H9 (cell line): ENCODE results near the gene RHEBL1. TPM values are rescaled to one million over a fixed set of nuclear protein-coding genes. Genes with fewer than 3 reads are reported as not detected.

Experiments used
- DNase-seq: peaks from one replicate; pipeline ENCODE4 v3.0.0-alpha.2; 2017
- H2AFZ ChIP-seq: one replicate; pipeline ENCODE4 v1.6.1; 2013; ENCODE audit warnings: mild to moderate bottlenecking, low read length, control low read depth, moderate library complexity
- H2AK5ac ChIP-seq: 2 replicates; pipeline ENCODE4 v1.6.1; 2013; ENCODE audit warnings: low read length, control low read depth, mixed read lengths; ENCODE audit not compliant: insufficient read length
- H2BK120ac ChIP-seq: one replicate; pipeline ENCODE4 v1.6.1; 2013; ENCODE audit warnings: low read depth, mild to moderate bottlenecking, low read length, control low read depth, inconsistent platforms; ENCODE audit not compliant: poor library complexity, severe bottlenecking
- H2BK12ac ChIP-seq: 2 replicates; pipeline ENCODE4 v1.6.1; 2013; ENCODE audit warnings: low read length, control low read depth, mixed read lengths, low read depth; ENCODE audit not compliant: insufficient read length
- H2BK15ac ChIP-seq: 2 replicates; pipeline ENCODE4 v1.6.1; 2013; ENCODE audit warnings: low read depth, low read length, control low read depth
- H2BK20ac ChIP-seq: one replicate; pipeline ENCODE4 v1.6.1; 2013; ENCODE audit warnings: low read depth, mild to moderate bottlenecking, low read length, control low read depth, inconsistent platforms; ENCODE audit not compliant: poor library complexity, severe bottlenecking
- H2BK5ac ChIP-seq: 2 replicates; pipeline ENCODE4 v1.6.1; 2013; ENCODE audit warnings: low read length, control low read depth, mixed read lengths; ENCODE audit not compliant: insufficient read length
- H3K14ac ChIP-seq: 2 replicates; pipeline ENCODE4 v1.6.1; 2013; ENCODE audit warnings: low read length, control low read depth; ENCODE audit not compliant: insufficient read depth
- H3K18ac ChIP-seq: 2 replicates; pipeline ENCODE4 v1.6.1; 2013; ENCODE audit warnings: low read depth, mild to moderate bottlenecking, mixed read lengths, low read length, control low read depth; ENCODE audit not compliant: insufficient read length
- H3K23ac ChIP-seq: 2 replicates; pipeline ENCODE4 v1.6.1; 2013; ENCODE audit warnings: low read length, control low read depth, mixed read lengths, low read depth; ENCODE audit not compliant: insufficient read length
- H3K23me2 ChIP-seq: 2 replicates; pipeline ENCODE4 v1.6.1; 2013; ENCODE audit warnings: low read depth, mild to moderate bottlenecking, mixed read lengths, low read length, control low read depth; ENCODE audit not compliant: insufficient read length, poor library complexity, severe bottlenecking
- H3K27ac ChIP-seq: 2 replicates; pipeline ENCODE4 v1.5.1; 2013; ENCODE audit warnings: low read length, control low read depth, mixed read lengths, low read depth; ENCODE audit not compliant: insufficient read length
- H3K27me3 ChIP-seq: 2 replicates; pipeline ENCODE4 v1.6.1; 2013; ENCODE audit warnings: low read length, control low read depth, inconsistent platforms; ENCODE audit not compliant: insufficient read depth
- H3K4ac ChIP-seq: 2 replicates; pipeline ENCODE4 v1.6.1; 2013; ENCODE audit warnings: low read depth, mild to moderate bottlenecking, control low read depth, inconsistent platforms, low read length, moderate library complexity
- H3K4me1 ChIP-seq: 2 replicates; pipeline ENCODE4 v1.6.1; 2013; ENCODE audit warnings: low read length, control low read depth, inconsistent platforms; ENCODE audit not compliant: insufficient read depth
- H3K4me2 ChIP-seq: 2 replicates; pipeline ENCODE4 v1.6.1; 2013; ENCODE audit warnings: low read length, control low read depth, mixed read lengths; ENCODE audit not compliant: insufficient read length, insufficient read depth
- H3K56ac ChIP-seq: 2 replicates; pipeline ENCODE4 v1.6.1; 2013; ENCODE audit warnings: low read depth, mild to moderate bottlenecking, mixed read lengths, low read length, control low read depth; ENCODE audit not compliant: insufficient read length
- H3K79me1 ChIP-seq: 2 replicates; pipeline ENCODE4 v1.6.1; 2013; ENCODE audit warnings: low read depth, mild to moderate bottlenecking, moderate library complexity, low read length, control low read depth, inconsistent platforms; ENCODE audit not compliant: insufficient read depth, poor library complexity, severe bottlenecking
- H3K79me2 ChIP-seq: 2 replicates; pipeline ENCODE4 v1.6.1; 2013; ENCODE audit warnings: low read length, control low read depth, inconsistent platforms; ENCODE audit not compliant: insufficient read depth
- H3K9ac ChIP-seq: 2 replicates; pipeline ENCODE4 v1.6.1; 2013; ENCODE audit warnings: low read length, control low read depth, mixed read lengths; ENCODE audit not compliant: insufficient read length; ENCODE audit errors: extremely low read depth
- H3K9me3 ChIP-seq: one replicate; pipeline ENCODE4 v1.6.1; 2013; ENCODE audit warnings: low read depth, low read length, inconsistent platforms; ENCODE audit not compliant: control insufficient read depth
- H3T11ph ChIP-seq: one replicate; pipeline ENCODE4 v1.6.1; 2013; ENCODE audit warnings: mild to moderate bottlenecking, low read length, control low read depth, inconsistent platforms
- H4K20me1 ChIP-seq: one replicate; pipeline ENCODE4 v1.6.1; 2013; ENCODE audit not compliant: control insufficient read depth, insufficient read length, insufficient read depth
- H4K5ac ChIP-seq: 2 replicates; pipeline ENCODE4 v1.6.1; 2013; ENCODE audit warnings: low read depth, mild to moderate bottlenecking, mixed read lengths, low read length, control low read depth; ENCODE audit not compliant: insufficient read length
- H4K8ac ChIP-seq: replicated peaks from 2 replicates; pipeline ENCODE4 v1.6.1; 2013; ENCODE audit warnings: low read length, control low read depth, mixed read lengths, low read depth; ENCODE audit not compliant: insufficient read length
- H4K91ac ChIP-seq: 2 replicates; pipeline ENCODE4 v1.6.1; 2013; ENCODE audit warnings: low read depth, mild to moderate bottlenecking, moderate library complexity, mixed read lengths, low read length, control low read depth; ENCODE audit not compliant: insufficient read length
- H3K27ac Mint-ChIP-seq, 3 experiments: 2 replicates in 2 of 3; 3 replicates in 1 of 3; pipeline ENCODE4 v1.8.0; 2020 to 2021; ENCODE audit warnings: mixed read lengths in 3 of 3, mild to moderate bottlenecking in 1 of 3, moderate library complexity in 1 of 3
- H3K27me3 Mint-ChIP-seq: 2 replicates; pipeline ENCODE4 v1.8.0; 2021; ENCODE audit warnings: low read depth, mild to moderate bottlenecking, moderate library complexity, mixed read lengths
- H3K36me3 Mint-ChIP-seq, 3 experiments: 2 replicates in 2 of 3; 3 replicates in 1 of 3; pipeline ENCODE4 v1.8.0; 2020 to 2021; ENCODE audit warnings: low read depth in 3 of 3, mixed read lengths in 3 of 3; ENCODE audit not compliant: insufficient read depth in 1 of 3
- H3K4me1 Mint-ChIP-seq, 2 experiments: 2 replicates each; pipeline ENCODE4 v1.8.0; 2020; ENCODE audit warnings: mixed read lengths in 2 of 2
- H3K4me3 Mint-ChIP-seq, 2 experiments: 2 replicates in 1 of 2; 3 replicates in 1 of 2; pipeline ENCODE4 v1.8.0; 2020 to 2021; ENCODE audit warnings: mild to moderate bottlenecking in 2 of 2, mixed read lengths in 2 of 2, moderate library complexity in 1 of 2
- H3K9me3 Mint-ChIP-seq, 2 experiments: 2 replicates in 1 of 2; 3 replicates in 1 of 2; pipeline ENCODE4 v1.8.0; 2020; ENCODE audit warnings: mild to moderate bottlenecking in 2 of 2, mixed read lengths in 2 of 2, moderate library complexity in 1 of 2
- WGBS: extraction: QIAGEN DNeasy Blood & Tissue Kit; methylation state at CpG from one replicate; pipeline ENCODE4 v1.1.7; 2013; ENCODE audit warnings: missing lambda C conversion rate, low lambda C conversion rate, mixed read lengths; ENCODE audit not compliant: insufficient read length; ENCODE audit errors: extremely low coverage; 5-methylcytosine and 5-hydroxymethylcytosine counted together
- total RNA-seq: library from RNA; stranded (reverse); gene quantifications from 2 replicates; pipeline ENCODE4 v1.2.1, GENCODE V29; 2021
- TF ChIP-seq, protein P1 (sequence below): fragments of 200-600 bp; sonication (generic); conservative IDR thresholded peaks from 3 replicates; pipeline ENCODE4 v1.8.0; 2021; ENCODE audit warnings: antibody characterized with exemption, mild to moderate bottlenecking

Gene RHEBL1
- total RNA-seq, 1 experiment from 2014 or later: 4.0 TPM

DNA sequence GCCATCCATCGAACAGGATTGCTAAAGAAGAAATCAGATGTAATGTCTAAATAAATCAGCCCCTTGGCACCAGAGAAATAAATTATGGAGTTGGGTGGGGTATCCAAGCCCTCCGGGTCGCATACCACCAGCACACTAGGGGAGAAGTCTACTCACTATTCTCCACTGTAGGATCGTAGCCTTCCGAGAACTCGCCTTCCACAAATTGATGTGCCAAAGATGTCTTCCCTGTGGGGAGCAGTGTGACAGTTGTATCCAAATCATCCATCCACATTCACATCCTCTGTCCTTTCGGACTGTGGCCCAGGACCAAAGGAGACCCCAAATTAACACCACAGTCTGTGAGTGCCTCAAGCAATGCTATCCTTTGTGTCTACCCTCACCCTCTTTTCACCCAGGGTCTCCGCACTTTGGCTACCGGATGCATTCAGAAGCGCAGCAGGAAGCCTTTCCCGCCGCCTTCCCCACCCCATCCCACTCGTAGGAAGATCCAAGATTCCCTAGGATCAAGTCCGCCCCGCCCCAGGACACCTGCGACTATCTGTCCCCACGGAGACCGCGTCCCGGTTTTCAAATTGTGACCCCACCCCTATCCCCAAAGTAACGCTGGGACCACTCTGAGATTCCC is 786 bp downstream of the RHEBL1 start:
- Histone ChIP-seq H4K91ac (no peak overlapping the region), H3K4me2 (peak overlapping the region; percentile 77), H4K8ac (no peak overlapping the region), H2AK5ac (no peak overlapping the region), H3K18ac (no peak overlapping the region), H3K79me1 (no peaks in the 10 kb centered on the region), H2BK120ac (no peak overlapping the region), H3K27me3 (no peaks in the 10 kb centered on the region), H3K4ac (no peak overlapping the region), H3T11ph (no peak overlapping the region), H3K23ac (no peak overlapping the region), H4K20me1 (no peaks in the 10 kb centered on the region), H3K27ac (no peak overlapping the region), H2BK15ac (no peak overlapping the region), H2BK20ac (no peak overlapping the region), H3K9me3 (no peaks in the 10 kb centered on the region), H3K4me1 (no peaks in the 10 kb centered on the region), H2BK12ac (no peak overlapping the region), H3K79me2 (no peaks in the 10 kb centered on the region), H2AFZ (no peak overlapping the region), H2BK5ac (no peak overlapping the region), H3K56ac (no peak overlapping the region), H3K9ac (no peak overlapping the region), H3K23me2 (peaks cover 4% of the 10 kb centered on the region), H3K14ac (no peak overlapping the region), H4K5ac (no peak overlapping the region)
- WGBS: no CpG with 5 or more reads among the region's 21 CpGs
- Mint-ChIP-seq H3K27ac (peak overlapping the region in 1 of 3 experiments; percentile 69; a peak in 1 of 7 replicates), H3K36me3 (peaks cover 0 to 3% (median 2%) of the 10 kb centered on the region in 3 experiments; a peak in 3 of 7 replicates), H3K4me1 (peaks cover 23 to 24% of the 10 kb centered on the region in 2 experiments), H3K27me3 (peaks cover 31% of the 10 kb centered on the region), H3K9me3 (no peaks in the 10 kb centered on the region), H3K4me3 (peak overlapping the region; percentile 85 to 90)
- no peak for DNase-seq
- TF ChIP-seq, protein P1, sequence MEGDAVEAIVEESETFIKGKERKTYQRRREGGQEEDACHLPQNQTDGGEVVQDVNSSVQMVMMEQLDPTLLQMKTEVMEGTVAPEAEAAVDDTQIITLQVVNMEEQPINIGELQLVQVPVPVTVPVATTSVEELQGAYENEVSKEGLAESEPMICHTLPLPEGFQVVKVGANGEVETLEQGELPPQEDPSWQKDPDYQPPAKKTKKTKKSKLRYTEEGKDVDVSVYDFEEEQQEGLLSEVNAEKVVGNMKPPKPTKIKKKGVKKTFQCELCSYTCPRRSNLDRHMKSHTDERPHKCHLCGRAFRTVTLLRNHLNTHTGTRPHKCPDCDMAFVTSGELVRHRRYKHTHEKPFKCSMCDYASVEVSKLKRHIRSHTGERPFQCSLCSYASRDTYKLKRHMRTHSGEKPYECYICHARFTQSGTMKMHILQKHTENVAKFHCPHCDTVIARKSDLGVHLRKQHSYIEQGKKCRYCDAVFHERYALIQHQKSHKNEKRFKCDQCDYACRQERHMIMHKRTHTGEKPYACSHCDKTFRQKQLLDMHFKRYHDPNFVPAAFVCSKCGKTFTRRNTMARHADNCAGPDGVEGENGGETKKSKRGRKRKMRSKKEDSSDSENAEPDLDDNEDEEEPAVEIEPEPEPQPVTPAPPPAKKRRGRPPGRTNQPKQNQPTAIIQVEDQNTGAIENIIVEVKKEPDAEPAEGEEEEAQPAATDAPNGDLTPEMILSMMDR: no peak
